ENCODE measurements around the gene ASB9. TPM values are rescaled to one million over a fixed set of nuclear protein-coding genes. Genes with fewer than 3 reads are reported as not detected.

ASB9 gene
- total RNA-seq, 1 donor from 2014 or later, result not detected

DNA sequence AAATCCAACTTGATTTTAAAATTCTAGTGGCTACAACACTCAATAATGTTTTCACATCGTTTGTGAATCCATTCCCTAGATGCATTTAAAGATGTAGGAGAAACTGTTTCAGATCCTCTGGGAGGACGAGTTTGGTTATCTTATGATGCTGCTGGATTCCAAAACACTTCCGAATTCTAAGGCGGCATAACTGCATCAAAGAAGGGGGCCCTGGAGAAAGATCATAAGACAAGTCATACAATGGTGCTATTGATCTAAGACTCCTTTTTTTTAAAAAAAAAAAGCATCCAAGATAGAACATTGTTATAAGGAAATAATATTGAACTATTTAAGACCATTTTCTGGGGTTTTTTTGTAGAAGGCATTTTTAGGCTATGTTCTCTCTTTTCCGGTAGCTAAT lies 25.5 kb downstream of the ASB9 start:
- H3K9me3 Mint-ChIP-seq (ENCODE audit: unreplicated experiment), result no peaks in the 10 kb centered on the region
- TF ChIP-seq, protein P1, sequence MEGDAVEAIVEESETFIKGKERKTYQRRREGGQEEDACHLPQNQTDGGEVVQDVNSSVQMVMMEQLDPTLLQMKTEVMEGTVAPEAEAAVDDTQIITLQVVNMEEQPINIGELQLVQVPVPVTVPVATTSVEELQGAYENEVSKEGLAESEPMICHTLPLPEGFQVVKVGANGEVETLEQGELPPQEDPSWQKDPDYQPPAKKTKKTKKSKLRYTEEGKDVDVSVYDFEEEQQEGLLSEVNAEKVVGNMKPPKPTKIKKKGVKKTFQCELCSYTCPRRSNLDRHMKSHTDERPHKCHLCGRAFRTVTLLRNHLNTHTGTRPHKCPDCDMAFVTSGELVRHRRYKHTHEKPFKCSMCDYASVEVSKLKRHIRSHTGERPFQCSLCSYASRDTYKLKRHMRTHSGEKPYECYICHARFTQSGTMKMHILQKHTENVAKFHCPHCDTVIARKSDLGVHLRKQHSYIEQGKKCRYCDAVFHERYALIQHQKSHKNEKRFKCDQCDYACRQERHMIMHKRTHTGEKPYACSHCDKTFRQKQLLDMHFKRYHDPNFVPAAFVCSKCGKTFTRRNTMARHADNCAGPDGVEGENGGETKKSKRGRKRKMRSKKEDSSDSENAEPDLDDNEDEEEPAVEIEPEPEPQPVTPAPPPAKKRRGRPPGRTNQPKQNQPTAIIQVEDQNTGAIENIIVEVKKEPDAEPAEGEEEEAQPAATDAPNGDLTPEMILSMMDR (IDR thresholded peaks at IDR 0.05), result no peak
- no peak for DNase-seq (ENCODE audit: extremely low spot score, unreplicated experiment)
- H3K27ac Mint-ChIP-seq (ENCODE audit: unreplicated experiment), result no peak overlapping the region
- H3K4me3 Mint-ChIP-seq (ENCODE audit: unreplicated experiment), result no peak overlapping the region
- H3K4me1 Mint-ChIP-seq (ENCODE audit: unreplicated experiment), result no peaks in the 10 kb centered on the region
- no peaks in the 10 kb centered on the region for H3K36me3 Mint-ChIP-seq (ENCODE audit: unreplicated experiment)
- H3K27me3 Mint-ChIP-seq (ENCODE audit: unreplicated experiment), result peaks cover 6% of the 10 kb centered on the region

DNA sequence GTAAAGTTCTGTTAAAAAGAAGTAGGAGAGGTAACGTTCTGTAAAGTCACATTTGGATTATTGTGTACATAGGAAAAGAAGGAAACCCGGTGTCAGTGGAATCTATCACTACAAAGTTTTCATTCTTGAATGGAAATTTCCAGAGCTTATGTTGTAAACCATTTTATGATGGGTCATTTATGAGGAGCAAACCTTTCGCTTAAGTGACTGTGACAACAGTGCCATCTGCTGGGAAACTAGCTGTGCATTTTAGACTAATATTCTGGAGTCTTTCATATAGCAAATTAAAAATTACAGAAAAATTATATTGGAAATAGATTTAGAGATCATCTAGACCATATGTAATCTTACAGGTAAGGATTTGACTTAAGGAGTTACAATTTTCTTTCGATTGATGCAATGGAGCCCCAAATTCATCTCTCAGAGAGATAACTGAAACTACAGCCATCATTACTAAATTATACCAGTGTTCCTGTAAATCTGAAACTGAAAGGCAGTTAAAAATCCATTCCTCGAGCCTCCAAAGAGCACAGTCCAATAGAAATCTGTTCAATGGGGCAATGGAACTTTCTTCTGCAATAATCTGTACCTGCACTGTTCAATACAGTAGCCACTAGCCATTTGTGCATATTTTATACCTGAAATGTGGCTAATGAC lies 26.9 kb downstream of the ASB9 start:
- Mint-ChIP-seq H3K36me3 (ENCODE audit: unreplicated experiment) (no peaks in the 10 kb centered on the region), H3K4me3 (ENCODE audit: unreplicated experiment) (no peak overlapping the region), H3K4me1 (ENCODE audit: unreplicated experiment) (no peaks in the 10 kb centered on the region), H3K27me3 (ENCODE audit: unreplicated experiment) (peaks cover 6% of the 10 kb centered on the region), H3K27ac (ENCODE audit: unreplicated experiment) (no peak overlapping the region), H3K9me3 (ENCODE audit: unreplicated experiment) (no peaks in the 10 kb centered on the region)
- TF ChIP-seq, protein P1 (IDR thresholded peaks at IDR 0.05), result peak; percentile 64
- DNase-seq (ENCODE audit: extremely low spot score, unreplicated experiment), result no peak

DNA sequence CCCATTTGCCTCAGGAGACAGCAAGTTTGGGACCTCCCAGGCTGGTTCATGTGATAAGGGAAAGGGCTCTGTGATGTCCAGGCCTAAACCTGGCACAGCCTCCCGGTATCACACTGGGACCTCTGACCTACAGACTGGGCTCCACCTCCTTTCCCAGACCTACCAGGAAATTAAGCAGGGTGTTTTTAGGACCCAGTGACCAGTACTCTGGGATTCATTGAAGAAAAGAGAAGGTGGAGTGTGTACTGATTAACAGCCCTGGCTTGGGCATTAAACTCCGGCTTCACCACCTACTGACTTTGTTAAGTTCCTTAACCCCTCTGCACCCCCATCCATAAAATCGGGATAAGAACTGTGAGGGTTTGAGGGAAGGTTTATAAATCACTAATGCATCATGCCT lies 28.6 kb downstream of the ASB9 start:
- H3K27me3 Mint-ChIP-seq (ENCODE audit: unreplicated experiment), result peaks cover 6% of the 10 kb centered on the region
- H3K27ac Mint-ChIP-seq (ENCODE audit: unreplicated experiment), result no peak overlapping the region
- peaks cover 6% of the 10 kb centered on the region for H3K9me3 Mint-ChIP-seq (ENCODE audit: unreplicated experiment)
- H3K4me1 Mint-ChIP-seq (ENCODE audit: unreplicated experiment), result no peaks in the 10 kb centered on the region
- H3K36me3 Mint-ChIP-seq (ENCODE audit: unreplicated experiment), result no peaks in the 10 kb centered on the region
- DNase-seq (ENCODE audit: extremely low spot score, unreplicated experiment), result no peak
- TF ChIP-seq, protein P1 (IDR thresholded peaks at IDR 0.05), result no peak
- no peak overlapping the region for H3K4me3 Mint-ChIP-seq (ENCODE audit: unreplicated experiment)

DNA sequence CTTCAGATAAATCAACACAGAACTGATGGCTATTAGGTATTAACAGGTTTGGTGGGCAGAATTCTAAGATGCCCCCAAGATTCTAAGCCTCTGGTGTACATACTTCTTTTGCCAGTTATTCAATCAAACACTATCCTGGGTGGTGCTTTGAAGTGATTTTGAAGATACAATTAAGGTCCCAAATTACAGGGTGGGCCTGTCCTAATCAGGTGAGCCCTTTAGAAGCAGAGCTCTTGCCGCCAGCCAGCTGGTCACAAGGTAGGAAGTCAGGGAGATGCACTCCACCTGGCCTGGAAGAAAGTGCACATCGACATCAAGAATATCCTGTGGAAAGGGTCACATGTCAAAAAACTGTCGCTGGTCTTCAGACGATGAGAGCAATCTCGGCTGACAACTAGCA lies 29.5 kb downstream of the ASB9 start:
- Mint-ChIP-seq H3K27ac (ENCODE audit: unreplicated experiment) (no peak overlapping the region), H3K4me1 (ENCODE audit: unreplicated experiment) (no peaks in the 10 kb centered on the region), H3K36me3 (ENCODE audit: unreplicated experiment) (no peaks in the 10 kb centered on the region), H3K27me3 (ENCODE audit: unreplicated experiment) (peaks cover 6% of the 10 kb centered on the region), H3K9me3 (ENCODE audit: unreplicated experiment) (peaks cover 6% of the 10 kb centered on the region), H3K4me3 (ENCODE audit: unreplicated experiment) (no peak overlapping the region)
- TF ChIP-seq, protein P1 (IDR thresholded peaks at IDR 0.05), result no peak
- no peak for DNase-seq (ENCODE audit: extremely low spot score, unreplicated experiment)

DNA sequence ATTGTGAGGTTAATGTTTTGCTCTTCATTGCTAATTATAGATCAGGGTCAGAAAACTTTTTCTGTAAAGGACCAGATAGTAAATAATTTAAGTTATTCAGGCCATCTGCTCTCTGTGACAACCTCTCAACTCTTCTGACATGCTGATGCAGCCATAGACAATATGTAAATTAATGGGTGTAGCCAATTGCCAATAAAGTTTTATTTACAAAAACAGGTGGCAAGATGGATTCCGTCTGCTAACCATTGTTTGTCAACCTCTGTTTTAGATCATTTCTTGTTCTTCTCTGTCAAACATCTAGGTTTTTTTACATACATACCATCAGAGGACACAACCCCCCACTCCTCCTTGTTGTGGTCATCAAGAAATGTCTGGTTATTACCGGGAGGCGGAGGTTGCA lies 33.7 kb downstream of the ASB9 start:
- Mint-ChIP-seq H3K27me3 (ENCODE audit: unreplicated experiment) (no peaks in the 10 kb centered on the region), H3K27ac (ENCODE audit: unreplicated experiment) (no peak overlapping the region), H3K4me1 (ENCODE audit: unreplicated experiment) (no peaks in the 10 kb centered on the region), H3K9me3 (ENCODE audit: unreplicated experiment) (peaks cover 6% of the 10 kb centered on the region), H3K4me3 (ENCODE audit: unreplicated experiment) (no peak overlapping the region), H3K36me3 (ENCODE audit: unreplicated experiment) (no peaks in the 10 kb centered on the region)
- no peak for DNase-seq (ENCODE audit: extremely low spot score, unreplicated experiment)
- TF ChIP-seq, protein P1 (IDR thresholded peaks at IDR 0.05), result no peak

All from osteocyte (in vitro differentiated cells).